GM21447 (cell line): ENCODE results near the gene XCL2.
"Not testable (repeated sequence)": the region's sequence is repeated elsewhere in the genome, so short reads cannot be mapped to it uniquely, and the experiment has no call there.

Experiments
- ATAC-seq: cut with Tn5 transposase; IDR thresholded peaks from one replicate; pipeline ENCODE4 v1.9.1; 2021; ENCODE audit not compliant: unreplicated experiment

XCL2 gene

GRCh38 chr1:168543840-168544498, at the start of gene XCL2:
Gene XCL2, minus strand, starts transcription at chr1:168543997. Its CDS starts 33 bp downstream, at chr1:168543964.
- ATAC-seq, result not testable (repeated sequence)

DNA sequence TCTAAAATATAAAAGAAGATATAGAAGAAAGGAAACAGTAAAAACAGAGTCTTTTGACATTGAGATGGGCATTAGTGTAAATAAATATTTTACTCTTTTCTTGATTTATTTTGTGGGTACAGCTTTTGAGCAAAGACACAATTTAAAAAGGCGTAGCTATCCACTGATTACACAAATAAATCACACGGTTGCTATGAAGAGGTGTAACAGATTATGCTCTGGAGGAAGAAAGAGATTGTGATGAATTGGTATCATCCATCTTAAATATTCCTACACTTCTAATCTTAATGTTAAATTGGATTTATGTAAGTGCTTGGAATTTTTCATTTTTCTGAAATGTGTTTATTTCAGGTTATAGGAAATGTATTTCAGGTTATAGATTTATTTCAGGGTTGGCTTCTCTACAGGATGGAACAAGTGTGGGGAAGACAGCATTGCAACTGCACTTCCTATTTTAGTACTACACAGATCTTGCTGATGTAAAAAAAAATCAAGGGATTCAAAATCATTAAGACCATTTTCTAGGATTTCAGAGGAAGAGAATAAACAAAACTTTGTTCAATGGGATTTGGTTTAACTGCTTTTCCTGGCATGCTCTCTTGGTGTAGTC, 47.9 kb upstream of the XCL2 start:
- ATAC-seq, result no peak

- ATAC-seq, result no peak
Measured at GRCh38 chr1:168591066-168591465, 47.3 kb upstream of the XCL2 start.

GRCh38 chr1:168589167-168589566, 45.4 kb upstream of the XCL2 start:
- ATAC-seq, result no peak

DNA sequence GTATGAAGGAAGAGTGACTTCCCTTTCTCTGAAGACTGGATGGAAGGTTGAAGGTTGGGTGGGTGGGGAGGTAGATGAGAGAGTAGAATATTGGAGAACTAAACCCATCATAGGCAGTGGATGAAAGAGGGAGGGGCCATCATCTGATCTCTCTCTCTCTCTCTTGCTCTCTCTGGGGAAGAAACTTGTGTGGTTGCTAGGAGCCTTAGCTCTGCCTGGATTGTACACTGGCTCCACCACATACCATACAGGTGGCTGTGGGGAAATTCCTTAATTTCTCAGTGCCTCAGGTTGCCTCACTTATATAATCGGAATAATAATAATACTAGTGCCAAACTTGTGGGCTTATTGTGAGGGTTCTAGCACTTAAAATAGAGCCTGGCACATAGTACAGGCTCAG, 42.1 kb upstream of the XCL2 start:
- no peak for ATAC-seq

DNA sequence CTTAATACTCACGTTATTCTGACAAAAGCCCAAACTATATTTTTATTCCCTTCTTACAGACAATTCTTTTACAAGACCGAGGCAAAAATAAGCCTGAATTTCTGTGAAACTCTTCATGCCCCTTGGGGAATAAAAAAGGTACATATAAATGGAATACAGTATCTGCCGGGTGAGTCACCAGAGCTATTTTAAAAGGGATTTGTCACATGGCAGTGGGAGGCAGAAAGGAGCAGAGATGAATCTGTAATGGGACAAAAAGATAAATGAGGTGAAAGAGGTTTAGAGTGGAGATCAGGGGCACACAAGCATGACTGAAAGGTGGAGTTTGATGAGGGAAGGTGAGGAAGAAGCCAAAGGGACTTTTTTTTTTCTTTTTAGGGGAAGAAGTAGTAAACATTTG, 41.4 kb upstream of the XCL2 start:
- ATAC-seq, result no peak

DNA sequence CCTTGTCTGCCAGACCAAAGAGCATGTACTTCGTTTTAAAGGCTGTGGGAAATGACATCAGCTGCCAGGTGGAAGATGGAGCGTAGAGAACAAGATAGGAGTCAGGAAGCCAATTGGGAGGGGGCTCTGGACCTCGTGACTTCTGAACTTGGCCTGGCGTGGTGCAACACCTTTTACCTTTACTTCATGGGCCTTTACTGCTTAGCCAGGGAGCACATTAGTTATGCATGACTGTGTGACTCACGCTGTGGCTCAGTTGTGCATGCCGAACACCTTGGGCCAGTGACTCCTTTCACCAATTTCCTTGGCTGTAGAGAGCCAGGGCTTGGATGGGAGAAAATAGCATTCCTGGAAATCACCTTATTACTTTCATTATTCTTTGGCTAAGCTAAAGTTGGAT, 39.8 kb upstream of the XCL2 start:
- no peak for ATAC-seq

DNA sequence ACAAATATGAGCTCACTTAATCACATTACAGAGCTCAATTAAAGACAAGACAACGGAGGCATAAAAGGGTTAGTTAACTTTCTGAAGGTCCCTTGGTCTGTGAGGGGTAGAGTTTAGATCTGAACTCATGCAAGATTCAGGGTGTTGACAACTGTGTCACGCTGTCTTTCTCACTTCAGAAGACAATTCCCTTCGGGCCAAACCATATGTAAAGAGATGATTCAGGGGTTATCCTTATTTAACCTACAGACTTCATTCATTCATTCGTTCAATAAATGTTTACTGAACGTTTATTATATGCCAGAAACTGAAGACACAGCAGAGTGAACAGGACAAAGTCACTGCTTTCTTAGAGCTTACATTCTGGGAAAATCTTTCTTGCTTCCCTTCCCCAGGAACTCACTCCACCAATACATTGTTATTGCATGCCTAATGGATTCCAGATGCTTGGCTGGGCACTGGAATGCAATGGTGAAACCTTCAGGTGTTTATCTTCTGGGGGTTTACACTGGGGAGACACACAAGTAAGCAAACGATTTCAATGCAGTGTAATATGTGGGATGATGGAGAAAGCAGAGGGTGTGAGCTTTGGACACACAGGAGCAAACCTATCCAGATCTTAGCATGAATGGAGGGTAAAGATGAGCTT, 39.0 kb upstream of the XCL2 start:
- ATAC-seq, result no peak

DNA sequence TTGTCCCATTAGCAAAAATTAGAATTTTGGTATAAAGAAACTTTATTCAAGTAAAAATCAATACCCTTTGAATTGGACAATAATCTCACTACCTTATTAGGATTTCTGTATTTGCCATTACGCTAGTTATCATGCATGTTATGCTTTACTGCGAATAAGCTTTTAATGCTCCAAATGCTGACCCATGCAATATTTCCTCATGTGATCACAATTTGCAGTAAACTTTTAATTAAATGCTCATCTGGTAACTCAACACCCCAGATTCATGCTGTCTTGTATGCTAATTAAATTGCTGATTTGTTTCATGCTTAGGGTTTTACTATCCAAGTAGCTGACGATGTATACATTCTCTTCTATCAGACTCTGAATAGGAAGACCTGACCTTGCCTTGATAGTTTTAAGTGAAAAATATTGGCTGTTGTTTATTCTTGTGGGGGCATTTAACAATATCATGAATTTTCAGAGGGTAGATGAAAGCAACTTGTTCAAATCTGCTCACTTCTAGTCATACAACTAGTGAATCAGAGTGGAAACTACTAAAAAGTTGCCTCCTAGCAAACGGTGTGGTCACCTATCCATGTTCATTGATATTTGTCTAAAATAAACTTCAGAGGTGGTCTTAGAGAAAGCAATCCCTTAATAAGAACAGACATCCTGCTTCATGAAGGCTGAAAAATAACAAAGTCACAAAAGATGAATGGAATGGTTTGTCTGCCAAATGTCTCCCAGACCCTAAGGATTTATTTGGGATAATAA, 38.2 kb upstream of the XCL2 start:
- no peak for ATAC-seq

DNA sequence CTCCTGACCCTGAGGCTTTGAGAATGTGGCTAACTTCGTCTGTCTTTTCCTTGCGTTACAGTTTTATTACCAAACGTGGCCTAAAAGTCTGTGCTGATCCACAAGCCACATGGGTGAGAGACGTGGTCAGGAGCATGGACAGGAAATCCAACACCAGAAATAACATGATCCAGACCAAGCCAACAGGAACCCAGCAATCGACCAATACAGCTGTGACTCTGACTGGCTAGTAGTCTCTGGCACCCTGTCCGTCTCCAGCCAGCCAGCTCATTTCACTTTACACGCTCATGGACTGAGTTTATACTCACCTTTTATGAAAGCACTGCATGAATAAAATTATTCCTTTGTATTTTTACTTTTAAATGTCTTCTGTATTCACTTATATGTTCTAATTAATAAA, 37.2 kb upstream of the XCL2 start:
- not testable (repeated sequence) for ATAC-seq

DNA sequence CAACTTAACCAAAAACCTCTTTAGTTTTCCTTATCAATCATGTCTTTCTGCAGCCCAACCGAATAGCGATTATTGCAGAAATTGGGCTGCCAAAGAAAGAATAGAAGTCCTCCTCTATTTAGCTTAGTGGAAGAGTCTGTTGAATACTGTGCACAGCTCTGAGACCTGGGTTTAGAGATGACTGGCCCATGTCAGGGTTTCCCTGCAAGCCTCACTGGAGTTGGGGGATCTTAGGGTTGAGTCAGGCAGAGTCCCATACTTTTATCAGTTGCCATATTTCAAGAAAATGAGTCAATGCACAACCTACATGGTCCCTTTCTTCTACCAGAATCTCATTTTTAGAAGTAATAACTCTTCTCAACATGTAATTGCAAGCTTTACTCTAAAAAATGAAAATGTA, 36.5 kb upstream of the XCL2 start:
- ATAC-seq, result not testable (repeated sequence)

DNA sequence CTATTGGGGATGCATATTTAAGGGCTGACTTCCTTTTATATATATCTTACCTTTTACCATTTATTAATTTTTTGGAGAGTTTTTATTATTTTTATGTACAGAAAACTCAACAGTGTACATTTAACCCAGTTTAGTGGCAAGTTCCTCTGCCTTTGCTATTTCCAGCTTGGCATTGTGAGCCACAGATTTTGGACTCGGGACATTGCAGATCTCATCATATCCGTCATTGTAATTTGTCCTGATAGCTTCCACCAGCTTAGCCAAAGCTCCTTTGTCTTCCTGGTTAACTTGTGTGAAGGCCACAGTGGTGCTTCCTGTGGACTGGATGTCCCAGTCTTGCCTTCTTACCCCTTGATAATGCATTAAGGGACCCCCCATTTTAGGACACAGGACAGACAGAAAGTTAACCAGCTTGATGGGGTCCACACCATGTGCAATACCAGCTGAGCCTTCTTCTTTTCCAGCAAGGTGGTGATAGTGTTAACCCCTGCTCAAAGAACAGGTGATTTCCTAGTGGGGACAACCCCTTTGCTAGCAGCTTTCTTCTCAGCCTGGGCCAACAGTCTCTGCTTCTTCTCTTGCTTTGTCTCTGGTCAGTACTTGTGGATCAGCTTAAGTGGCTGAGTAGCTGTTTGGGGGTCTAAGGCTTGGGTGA, 34.9 kb upstream of the XCL2 start:
- not testable (repeated sequence) for ATAC-seq

DNA sequence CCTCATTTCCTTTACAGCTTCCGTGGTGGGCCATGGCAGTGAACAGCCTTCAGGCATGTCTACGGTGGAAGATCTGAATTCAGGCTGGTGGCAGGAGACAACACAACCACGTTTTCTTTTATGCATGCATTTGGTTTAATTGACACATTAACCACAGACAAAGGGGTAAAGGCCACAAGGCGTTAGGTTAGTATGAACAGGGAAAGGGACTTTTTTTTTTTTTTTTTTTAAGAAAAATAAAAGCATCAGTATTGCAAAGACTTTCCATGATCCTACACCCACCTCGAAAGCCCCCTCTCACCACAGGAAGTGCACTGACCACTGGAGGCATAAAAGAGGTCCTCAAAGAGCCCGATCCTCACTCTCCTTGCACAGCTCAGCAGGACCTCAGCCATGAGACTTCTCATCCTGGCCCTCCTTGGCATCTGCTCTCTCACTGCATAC, 32.5 kb upstream of the XCL2 start, which contains the start of gene XCL1:
TSS of gene XCL1 (plus strand) at position 361 of the 444 bp plus-strand sequence. CDS start at position 394, 33 bp downstream.
- not testable (repeated sequence) for ATAC-seq

DNA sequence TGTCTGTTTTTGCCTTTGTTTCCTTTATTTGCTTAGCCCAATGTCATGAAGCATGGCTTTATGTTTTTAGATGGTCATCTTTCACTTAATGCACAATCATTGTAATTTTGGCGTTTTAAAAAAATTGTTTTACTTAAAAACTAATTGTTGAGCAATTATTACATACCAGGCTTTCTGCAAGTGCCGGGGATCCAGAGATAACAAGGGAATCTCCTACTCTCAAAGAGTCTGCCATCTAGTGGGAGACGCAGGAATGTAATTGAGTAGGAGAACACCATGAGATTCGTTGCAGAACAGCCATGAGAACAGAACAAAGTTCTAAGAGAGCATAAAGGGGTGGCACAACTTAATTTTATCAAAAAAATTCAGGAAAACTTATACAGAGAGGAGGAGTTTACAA, 30.4 kb upstream of the XCL2 start:
- ATAC-seq, result not testable (repeated sequence)

GRCh38 chr1:168572633-168573032, 28.8 kb upstream of the XCL2 start:
- no peak for ATAC-seq

GRCh38 chr1:168570652-168571051, 26.9 kb upstream of the XCL2 start:
- no peak for ATAC-seq

DNA sequence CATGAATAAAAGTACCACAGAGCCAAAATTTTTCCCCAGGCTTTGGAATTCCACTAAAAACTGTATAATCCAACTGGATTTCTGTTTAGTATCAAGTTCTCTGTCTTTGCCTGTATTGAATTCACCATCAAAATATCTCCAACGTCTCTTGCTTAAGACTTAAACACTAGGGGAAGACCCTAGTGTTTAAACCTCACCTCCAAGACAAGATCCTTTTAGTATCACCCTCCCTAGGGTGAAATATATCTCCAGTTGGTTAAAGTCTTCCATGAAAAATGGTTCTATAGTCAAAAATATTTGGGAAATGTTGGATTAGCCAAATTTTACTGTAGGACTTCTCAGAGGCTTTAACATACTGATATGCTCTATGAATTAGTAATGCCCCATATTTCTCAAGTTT, 24.5 kb upstream of the XCL2 start:
- ATAC-seq, result no peak

DNA sequence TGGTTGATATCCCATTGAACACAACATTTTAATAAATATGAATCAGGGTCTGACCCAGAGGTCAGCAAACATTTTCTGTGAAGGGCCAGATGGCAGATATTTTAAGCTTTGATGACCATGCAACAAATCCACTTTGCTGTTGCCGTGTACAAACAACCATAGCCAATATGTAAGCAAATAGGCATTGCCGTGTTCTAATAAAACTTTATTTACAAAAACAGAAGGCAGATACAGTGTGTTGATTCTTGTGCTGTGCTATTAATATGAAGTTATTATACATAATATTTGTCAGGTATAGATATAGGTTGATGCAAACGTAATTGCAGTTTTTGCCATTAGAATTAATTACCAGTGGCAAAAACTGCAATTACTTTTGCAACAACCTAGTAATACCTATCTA, 23.8 kb upstream of the XCL2 start:
- ATAC-seq, result no peak

DNA sequence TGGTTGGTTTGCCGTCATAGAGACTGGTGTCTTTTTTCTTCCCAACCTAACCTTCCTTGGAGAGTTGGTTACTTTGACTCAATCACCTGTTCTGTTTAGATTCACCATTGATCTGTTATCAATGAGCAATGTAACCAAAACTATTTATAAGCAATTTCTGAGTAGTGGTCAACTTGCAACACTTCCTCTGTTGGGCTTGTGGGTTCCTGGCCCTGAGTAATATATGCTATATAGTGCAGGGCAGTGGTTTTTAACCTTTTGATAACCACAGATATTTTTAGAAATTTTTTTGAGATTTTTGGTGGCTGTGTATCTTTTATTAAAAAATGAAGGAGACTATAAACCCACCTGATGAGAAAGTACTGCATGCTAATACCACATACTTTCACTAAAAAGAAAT, 23.2 kb upstream of the XCL2 start:
- no peak for ATAC-seq

DNA sequence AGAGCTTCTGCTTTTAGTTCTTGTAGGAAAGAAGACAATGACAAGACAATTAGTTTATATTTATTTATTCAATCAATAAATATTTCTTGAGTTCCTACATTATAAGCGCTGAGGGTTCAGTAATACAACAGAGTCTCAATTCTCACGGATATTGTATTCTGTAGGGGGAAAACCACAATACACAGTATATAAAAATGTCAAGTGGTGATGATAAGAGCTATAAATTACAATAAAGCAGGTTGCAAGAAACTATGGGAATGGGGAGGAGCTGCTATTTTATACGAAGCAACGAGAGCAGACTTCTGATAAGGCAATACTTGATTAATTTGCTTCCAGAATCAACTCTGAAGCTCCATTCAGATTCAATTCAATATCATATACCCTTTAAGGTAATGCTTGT, 22.0 kb upstream of the XCL2 start:
- no peak for ATAC-seq

DNA sequence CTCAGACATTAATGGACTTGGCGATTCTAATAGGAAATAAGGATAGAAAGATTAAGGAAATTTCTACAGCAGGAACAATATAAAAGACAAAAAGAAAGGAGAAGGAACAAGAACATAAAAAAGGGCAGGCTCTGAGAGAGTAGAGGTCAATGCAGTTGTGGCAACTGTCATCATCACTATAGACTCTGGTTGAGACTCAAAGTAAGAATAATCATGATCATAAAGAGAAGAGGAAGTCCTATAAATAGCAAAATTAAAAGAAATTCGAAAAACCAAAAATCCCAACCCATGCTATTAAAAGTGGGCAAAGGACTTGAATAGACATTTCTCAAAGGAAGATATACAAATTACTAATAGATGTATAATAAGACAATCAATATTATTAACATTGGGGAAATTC, 18.2 kb upstream of the XCL2 start:
- ATAC-seq, result no peak
